GM21381 (cell line): ENCODE data around the gene ZMYND10.

Experiments used
- ATAC-seq: cut with Tn5 transposase; IDR thresholded peaks from one replicate; pipeline ENCODE4 v1.9.1; 2021; ENCODE audit warnings: mild to moderate bottlenecking, moderate library complexity; ENCODE audit not compliant: unreplicated experiment

ZMYND10 gene

GRCh38 chr3:50350213-50350526 lies 4.6 kb upstream of the ZMYND10 start:
- ATAC-seq, result no peak

- no peak for ATAC-seq
Measured at GRCh38 chr3:50347187-50347813, 1.8 kb upstream of the ZMYND10 start.

- no peak for ATAC-seq
Measured at GRCh38 chr3:50345008-50345407, 524 bp downstream of the ZMYND10 start.

GRCh38 chr3:50342813-50343633 lies 2.5 kb downstream of the ZMYND10 start:
- no peak for ATAC-seq

- no peak for ATAC-seq
Measured at GRCh38 chr3:50341996-50342650, 3.4 kb downstream of the ZMYND10 start.

GRCh38 chr3:50341537-50341936 lies 4.0 kb downstream of the ZMYND10 start:
- ATAC-seq, result no peak

- ATAC-seq, result no peak
Measured at GRCh38 chr3:50340448-50341329, 4.8 kb downstream of the ZMYND10 start, which contains the start of gene RASSF1. Gene RASSF1 (minus strand): TSS chr3:50340836. CDS start chr3:50340805, 31 bp downstream.

GRCh38 chr3:50340147-50340447 lies 5.4 kb downstream of the ZMYND10 start:
- no peak for ATAC-seq

- no peak for ATAC-seq
Measured at GRCh38 chr3:50339485-50340146, 5.9 kb downstream of the ZMYND10 start.

GRCh38 chr3:50338965-50339364 lies 6.6 kb downstream of the ZMYND10 start:
- ATAC-seq, result no peak

GRCh38 chr3:50337175-50337861 lies 8.2 kb downstream of the ZMYND10 start:
- peak; percentile 77 for ATAC-seq

GRCh38 chr3:50336452-50337174 lies 8.9 kb downstream of the ZMYND10 start:
- peak; percentile 27 for ATAC-seq

GRCh38 chr3:50334339-50335075 lies 11.0 kb downstream of the ZMYND10 start:
- ATAC-seq, result no peak

- no peak for ATAC-seq
Measured at GRCh38 chr3:50333744-50334328, 11.7 kb downstream of the ZMYND10 start.

GRCh38 chr3:50331364-50331907 lies 14.1 kb downstream of the ZMYND10 start:
- ATAC-seq, result no peak

- no peak for ATAC-seq
Measured at GRCh38 chr3:50330330-50330729, 15.2 kb downstream of the ZMYND10 start.

GRCh38 chr3:50327943-50328691 lies 17.4 kb downstream of the ZMYND10 start, which contains the start of gene TUSC2:
Gene TUSC2 (minus strand): TSS chr3:50328223. CDS start chr3:50328099, 124 bp downstream.
- ATAC-seq, result peak; percentile 78
